NB4 (cell line): ENCODE data around the gene NTNG2.

Source experiments
- CTCF ChIP-seq: IDR thresholded peaks from one replicate; pipeline ENCODE4 v1.5.1; 2012; ENCODE audit warnings: low read depth, low read length
- MAX ChIP-seq: IDR thresholded peaks from 2 replicates; pipeline ENCODE4 v1.6.1; 2011; ENCODE audit warnings: low read depth, low read length
- POLR2A ChIP-seq: IDR thresholded peaks from 2 replicates; pipeline ENCODE4 v1.6.1; 2011; ENCODE audit warnings: mild to moderate bottlenecking; ENCODE audit not compliant: insufficient read length; ENCODE audit errors: extremely low read depth

GRCh38 chr9:132175431-132175830 lies 13.6 kb downstream of the NTNG2 start:
- TF ChIP-seq CTCF = no peak
- no peak for TF ChIP-seq POLR2A
- TF ChIP-seq MAX = no peak
